Panc1 (cell line): Measurements from ENCODE around the gene ASPHD1. TPM values are rescaled to one million over a fixed set of nuclear protein-coding genes. Genes with fewer than 3 reads are reported as not detected.
A peak's percentile ranks its signal among the peaks of the same experiment; 100 is the strongest.

Experiments used
- ATAC-seq: fragments of 200-7000 bp; cut with Tn5 transposase; 2 replicates; pipeline ENCODE4 v1.9.1; 2020; ENCODE audit warnings: mild to moderate bottlenecking, moderate library complexity
- BruUV-seq: library from RNA; stranded (reverse); fragments of 400-500 nt; replicated peaks from 2 replicates; lab custom pipeline; 2021; lab: Mats Ljungman, UMichigan
- CTCF ChIA-PET: fragments of 300-600 bp; sonication (Branson Sonifier 250); formaldehyde crosslinking; loops from one replicate; lab custom pipeline; 2022; ENCODE audit warnings: antibody characterized with exemption; lab: Charles Lee
- POLR2A ChIA-PET: fragments of 300-600 bp; sonication (Branson Sonifier 250); formaldehyde crosslinking; loops from one replicate; lab custom pipeline; 2022; ENCODE audit warnings: antibody characterized with exemption; lab: Charles Lee
- DNase-seq: peaks from one replicate; pipeline ENCODE4 v3.0.0-alpha.2; 2010; ENCODE audit warnings: low read depth, low spot score
- H3K27ac ChIP-seq: 2 replicates; pipeline ENCODE4 v1.5.1; 2011; ENCODE audit warnings: mild to moderate bottlenecking, low read length, inconsistent platforms
- H3K27me3 ChIP-seq: fragments of 200-500 bp; sonication (Bioruptor generic); 2 replicates; pipeline ENCODE4 v1.6.0; 2014; ENCODE audit warnings: low read length, inconsistent platforms; ENCODE audit not compliant: control insufficient read depth, insufficient read depth
- H3K36me3 ChIP-seq: fragments of 200-500 bp; sonication (Bioruptor generic); 2 replicates; pipeline ENCODE4 v1.5.1; 2014; ENCODE audit warnings: inconsistent platforms, mild to moderate bottlenecking, low read length, moderate library complexity; ENCODE audit not compliant: control insufficient read depth, insufficient read depth
- H3K4me1 ChIP-seq: 2 replicates; pipeline ENCODE4 v1.5.1; 2011; ENCODE audit warnings: inconsistent platforms, mild to moderate bottlenecking, low read length, moderate library complexity; ENCODE audit not compliant: control insufficient read depth, insufficient read depth
- H3K4me3 ChIP-seq, 2 experiments: 2 replicates each; pipeline ENCODE4 v1.5.1; 2011 to 2012; ENCODE audit warnings: low read depth in 2 of 2, low read length in 2 of 2, mild to moderate bottlenecking in 2 of 2, inconsistent platforms in 1 of 2, moderate library complexity in 1 of 2
- H3K9me3 ChIP-seq: fragments of 200-500 bp; sonication (Bioruptor generic); 2 replicates; pipeline ENCODE4 v1.5.1; 2014; ENCODE audit warnings: low read depth, mild to moderate bottlenecking, inconsistent platforms, low read length, moderate library complexity; ENCODE audit not compliant: control insufficient read depth, insufficient read depth
- POLR2AphosphoS5 ChIP-seq: IDR thresholded peaks from 2 replicates; pipeline ENCODE4 v1.6.1; 2012; ENCODE audit warnings: mild to moderate bottlenecking, low read depth, low read length, moderate library complexity
- SIN3A ChIP-seq: IDR thresholded peaks from 2 replicates; pipeline ENCODE4 v1.6.1; 2012; ENCODE audit warnings: low read depth, mild to moderate bottlenecking, low read length, moderate library complexity, borderline replicate concordance; ENCODE audit not compliant: insufficient read depth
- TCF7L2 ChIP-seq: IDR thresholded peaks from 2 replicates; pipeline ENCODE4 v1.6.1; 2011; ENCODE audit warnings: mild to moderate bottlenecking, low read depth, low read length, inconsistent platforms
- in situ Hi-C: cut with HindIII; loops from 2 replicates; pipeline ENCODE4 v1.10.0; 2016; ENCODE audit warnings: low sequenced_read_pairs, low pct_unique_long_range_greater_than_20kb
- intact Hi-C: fragments of 100-400 bp; cut with micrococcal nuclease; formaldehyde crosslinking; loops from one replicate; pipeline ENCODE4 v1.10.0; 2022; ENCODE audit not compliant: unreplicated experiment
- total RNA-seq: library from RNA; stranded (reverse); gene quantifications from one replicate; pipeline ENCODE4 v1.2.1, GENCODE V29; 2021; ENCODE audit not compliant: unreplicated experiment
- TF ChIP-seq, protein P1 (sequence below), 2 experiments: IDR thresholded peaks; 2 replicates each; pipeline ENCODE4 v1.6.1; 2011 to 2012; ENCODE audit warnings: low read depth in 2 of 2, control low read depth in 1 of 2, low read length in 1 of 2, mild to moderate bottlenecking in 1 of 2, moderate library complexity in 1 of 2; ENCODE audit not compliant: insufficient read depth in 1 of 2
- TF ChIP-seq, protein P2 (sequence below): fragments of 450-650 bp; IDR thresholded peaks from 2 replicates; pipeline ENCODE4 v1.5.1; 2017; ENCODE audit warnings: mild to moderate bottlenecking

Gene ASPHD1
- total RNA-seq, 1 experiment from 2014 or later, result 87.0 TPM

DNA sequence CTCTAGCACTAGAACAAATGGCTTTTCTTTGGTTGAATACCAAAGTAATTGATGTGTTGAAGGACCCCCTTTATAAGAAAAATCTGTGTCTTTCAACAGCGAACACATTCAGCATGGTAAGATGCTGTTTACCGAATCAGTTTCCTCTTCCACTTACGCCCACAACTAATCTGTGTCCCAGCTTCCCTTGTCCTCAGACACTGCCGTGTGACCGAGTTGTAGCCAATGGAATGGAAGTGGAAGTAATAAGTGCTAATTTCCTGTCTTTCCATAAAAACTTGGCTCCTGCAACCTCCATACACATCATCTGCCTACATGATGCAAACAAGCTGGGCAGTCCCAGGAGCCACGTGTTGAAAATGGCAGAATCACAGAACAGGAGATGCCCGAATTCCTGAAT lies 47.6 kb upstream of the ASPHD1 start:
- H3K36me3 ChIP-seq, result no peaks in the 10 kb centered on the region
- ChIA-PET CTCF (no interaction called here), POLR2A (interaction anchor here (0.8 kb wide), 1 partner anchor 14 kb away, joined by 12 read pairs; no protein-coding TSS in a partner anchor)
- H3K4me1 ChIP-seq, result no peaks in the 10 kb centered on the region
- no TSS peak for BruUV-seq
- no peak overlapping the region for H3K27ac ChIP-seq
- DNase-seq (no peak), ATAC-seq (no peak)
- TF ChIP-seq POLR2AphosphoS5 (no peak), SIN3A (no peak), TCF7L2 (no peak)
- H3K9me3 ChIP-seq, result no peaks in the 10 kb centered on the region
- intact Hi-C loops (no loop called here), in situ Hi-C loops (no loop called here)
- no peaks in the 10 kb centered on the region for H3K27me3 ChIP-seq
- no peak overlapping the region for H3K4me3 ChIP-seq

DNA sequence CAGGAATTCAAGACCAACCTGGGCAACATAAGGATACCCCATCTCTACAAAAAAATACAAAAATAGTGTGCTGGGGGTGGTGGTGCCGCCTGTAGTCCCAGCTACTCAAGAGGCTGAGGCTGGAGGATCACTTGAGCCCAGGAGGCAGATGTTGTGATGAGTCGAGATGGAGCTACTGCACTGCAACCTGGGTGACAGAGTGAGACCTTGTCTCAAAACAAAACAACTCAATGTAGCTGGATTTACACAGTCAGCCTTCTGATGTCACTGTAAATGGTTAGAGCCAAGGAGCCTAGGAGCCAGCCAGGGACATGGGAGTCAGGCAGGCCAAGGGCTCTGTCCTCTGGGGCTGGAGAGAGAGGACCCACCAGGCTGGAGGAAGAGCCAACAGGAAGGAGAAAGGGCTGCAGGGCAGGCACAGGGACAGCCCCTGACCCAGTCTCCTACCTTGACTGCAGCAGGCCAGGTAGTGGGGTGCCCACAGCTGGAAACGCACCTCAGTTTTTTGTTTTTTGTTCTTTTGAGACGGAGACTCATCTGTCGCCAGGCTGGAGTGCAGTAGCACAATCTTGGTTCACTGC lies 45.7 kb upstream of the ASPHD1 start:
- H3K4me3 ChIP-seq, result no peak overlapping the region
- TF ChIP-seq POLR2AphosphoS5 (no peak), SIN3A (no peak), TCF7L2 (no peak)
- TF ChIP-seq, protein P1, sequence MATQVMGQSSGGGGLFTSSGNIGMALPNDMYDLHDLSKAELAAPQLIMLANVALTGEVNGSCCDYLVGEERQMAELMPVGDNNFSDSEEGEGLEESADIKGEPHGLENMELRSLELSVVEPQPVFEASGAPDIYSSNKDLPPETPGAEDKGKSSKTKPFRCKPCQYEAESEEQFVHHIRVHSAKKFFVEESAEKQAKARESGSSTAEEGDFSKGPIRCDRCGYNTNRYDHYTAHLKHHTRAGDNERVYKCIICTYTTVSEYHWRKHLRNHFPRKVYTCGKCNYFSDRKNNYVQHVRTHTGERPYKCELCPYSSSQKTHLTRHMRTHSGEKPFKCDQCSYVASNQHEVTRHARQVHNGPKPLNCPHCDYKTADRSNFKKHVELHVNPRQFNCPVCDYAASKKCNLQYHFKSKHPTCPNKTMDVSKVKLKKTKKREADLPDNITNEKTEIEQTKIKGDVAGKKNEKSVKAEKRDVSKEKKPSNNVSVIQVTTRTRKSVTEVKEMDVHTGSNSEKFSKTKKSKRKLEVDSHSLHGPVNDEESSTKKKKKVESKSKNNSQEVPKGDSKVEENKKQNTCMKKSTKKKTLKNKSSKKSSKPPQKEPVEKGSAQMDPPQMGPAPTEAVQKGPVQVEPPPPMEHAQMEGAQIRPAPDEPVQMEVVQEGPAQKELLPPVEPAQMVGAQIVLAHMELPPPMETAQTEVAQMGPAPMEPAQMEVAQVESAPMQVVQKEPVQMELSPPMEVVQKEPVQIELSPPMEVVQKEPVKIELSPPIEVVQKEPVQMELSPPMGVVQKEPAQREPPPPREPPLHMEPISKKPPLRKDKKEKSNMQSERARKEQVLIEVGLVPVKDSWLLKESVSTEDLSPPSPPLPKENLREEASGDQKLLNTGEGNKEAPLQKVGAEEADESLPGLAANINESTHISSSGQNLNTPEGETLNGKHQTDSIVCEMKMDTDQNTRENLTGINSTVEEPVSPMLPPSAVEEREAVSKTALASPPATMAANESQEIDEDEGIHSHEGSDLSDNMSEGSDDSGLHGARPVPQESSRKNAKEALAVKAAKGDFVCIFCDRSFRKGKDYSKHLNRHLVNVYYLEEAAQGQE (IDR thresholded peaks at IDR 0.05; ENCODE audit: insufficient read depth in 1 of 2, low read depth in 2 of 2, low read length in 1 of 2), result no peak
- TF ChIP-seq, protein P2, sequence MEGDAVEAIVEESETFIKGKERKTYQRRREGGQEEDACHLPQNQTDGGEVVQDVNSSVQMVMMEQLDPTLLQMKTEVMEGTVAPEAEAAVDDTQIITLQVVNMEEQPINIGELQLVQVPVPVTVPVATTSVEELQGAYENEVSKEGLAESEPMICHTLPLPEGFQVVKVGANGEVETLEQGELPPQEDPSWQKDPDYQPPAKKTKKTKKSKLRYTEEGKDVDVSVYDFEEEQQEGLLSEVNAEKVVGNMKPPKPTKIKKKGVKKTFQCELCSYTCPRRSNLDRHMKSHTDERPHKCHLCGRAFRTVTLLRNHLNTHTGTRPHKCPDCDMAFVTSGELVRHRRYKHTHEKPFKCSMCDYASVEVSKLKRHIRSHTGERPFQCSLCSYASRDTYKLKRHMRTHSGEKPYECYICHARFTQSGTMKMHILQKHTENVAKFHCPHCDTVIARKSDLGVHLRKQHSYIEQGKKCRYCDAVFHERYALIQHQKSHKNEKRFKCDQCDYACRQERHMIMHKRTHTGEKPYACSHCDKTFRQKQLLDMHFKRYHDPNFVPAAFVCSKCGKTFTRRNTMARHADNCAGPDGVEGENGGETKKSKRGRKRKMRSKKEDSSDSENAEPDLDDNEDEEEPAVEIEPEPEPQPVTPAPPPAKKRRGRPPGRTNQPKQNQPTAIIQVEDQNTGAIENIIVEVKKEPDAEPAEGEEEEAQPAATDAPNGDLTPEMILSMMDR, result no peak
- no peaks in the 10 kb centered on the region for H3K9me3 ChIP-seq
- ATAC-seq, result peak; percentile 38
- BruUV-seq, result no TSS peak
- H3K27me3 ChIP-seq, result no peaks in the 10 kb centered on the region
- POLR2A ChIA-PET, result no interaction called here
- no peaks in the 10 kb centered on the region for H3K36me3 ChIP-seq
- in situ Hi-C loops, result no loop called here
- H3K4me1 ChIP-seq, result no peaks in the 10 kb centered on the region
- no peak for DNase-seq
- CTCF ChIA-PET, result no interaction called here
- intact Hi-C loops, result no loop called here
- H3K27ac ChIP-seq, result no peak overlapping the region

DNA sequence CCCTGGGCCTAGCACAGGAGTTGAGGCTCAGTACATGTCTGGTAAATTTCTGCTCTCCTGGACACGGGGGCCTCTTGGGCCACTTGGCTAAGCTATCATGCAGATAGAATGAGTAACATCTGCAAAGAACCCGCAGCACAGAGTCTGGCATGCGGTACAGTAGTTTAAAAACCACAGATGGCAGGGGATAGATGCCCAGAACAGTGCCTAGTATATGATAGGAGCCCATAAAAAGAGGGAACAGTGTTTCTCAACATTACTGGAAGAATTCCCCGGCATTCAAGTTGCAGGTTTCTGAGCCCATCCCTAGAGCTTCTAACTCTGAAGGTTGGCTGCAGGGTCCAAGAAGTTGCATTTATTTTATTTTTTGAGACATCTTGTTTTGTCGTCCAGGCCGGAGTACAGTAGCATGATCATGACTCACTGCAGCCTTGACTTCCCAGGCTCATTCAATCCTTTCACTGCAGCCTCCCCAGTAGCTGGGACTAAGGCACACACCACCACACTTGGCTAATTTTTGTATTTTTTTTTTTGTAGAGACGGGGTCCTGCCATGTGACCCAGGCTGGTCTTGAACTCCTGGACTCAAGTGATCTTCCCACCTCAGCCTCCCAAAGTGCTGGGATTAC lies 43.0 kb upstream of the ASPHD1 start:
- H3K4me3 ChIP-seq, result no peak overlapping the region
- BruUV-seq, result no TSS peak
- no peaks in the 10 kb centered on the region for H3K27me3 ChIP-seq
- ATAC-seq (no peak), DNase-seq (no peak)
- H3K36me3 ChIP-seq, result no peaks in the 10 kb centered on the region
- no peak overlapping the region for H3K27ac ChIP-seq
- ChIA-PET CTCF (no interaction called here), POLR2A (interaction anchor here (0.6 kb wide), 1 partner anchor 54 kb away, joined by 11 read pairs; no protein-coding TSS in a partner anchor)
- TF ChIP-seq TCF7L2 (no peak), POLR2AphosphoS5 (no peak), SIN3A (no peak)
- TF ChIP-seq, protein P2, result no peak
- TF ChIP-seq, protein P1 (IDR thresholded peaks at IDR 0.05; ENCODE audit: insufficient read depth in 1 of 2, low read depth in 2 of 2, low read length in 1 of 2), result no peak
- no peaks in the 10 kb centered on the region for H3K4me1 ChIP-seq
- intact Hi-C loops (no loop called here), in situ Hi-C loops (no loop called here)
- H3K9me3 ChIP-seq, result no peaks in the 10 kb centered on the region
